GM10266 (cell line): ENCODE measurements around the gene SUCLA2.

Source experiments
- DNase-seq: peaks from one replicate; pipeline ENCODE4 v3.0.0; 2012; ENCODE audit errors: extremely low spot score
- CTCF ChIP-seq: IDR thresholded peaks from 2 replicates; pipeline ENCODE4 v1.5.1; 2012; ENCODE audit warnings: mild to moderate bottlenecking, low read depth; ENCODE audit not compliant: control insufficient read depth, insufficient read depth; ENCODE audit errors: missing control alignments

Gene SUCLA2

GRCh38 chr13:48037346-48038173 is 36.5 kb upstream of the SUCLA2 start, which contains the start of gene NUDT15:
Gene NUDT15 (plus strand): TSS chr13:48037726. CDS start chr13:48037747, 21 bp downstream.
- peak; percentile 89 for DNase-seq
- TF ChIP-seq CTCF = peak; percentile 99

- no peak for TF ChIP-seq CTCF
- no peak for DNase-seq
Observed at GRCh38 chr13:48029859-48030258, 28.8 kb upstream of the SUCLA2 start.

- TF ChIP-seq CTCF = no peak
- no peak for DNase-seq
Observed at GRCh38 chr13:48028066-48028465, 27.0 kb upstream of the SUCLA2 start.

GRCh38 chr13:48019796-48020195 is 18.7 kb upstream of the SUCLA2 start:
- no peak for TF ChIP-seq CTCF
- DNase-seq = no peak

- DNase-seq = no peak
- TF ChIP-seq CTCF = no peak
Observed at GRCh38 chr13:48018637-48019036, 17.6 kb upstream of the SUCLA2 start.

GRCh38 chr13:48014359-48014758 is 13.3 kb upstream of the SUCLA2 start:
- TF ChIP-seq CTCF = no peak

GRCh38 chr13:48012668-48013067 is 11.6 kb upstream of the SUCLA2 start:
- TF ChIP-seq CTCF = no peak
- no peak for DNase-seq

More at GRCh38 chr13:48014359-48014758, 13.3 kb upstream of the SUCLA2 start:
- DNase-seq = no peak
